HEK293 (cell line): ENCODE data around the gene RPS25.
"Not testable (repeated sequence)": the region's sequence is repeated elsewhere in the genome, so short reads cannot be mapped to it uniquely, and the experiment has no call there.

Experiments used
- CTCF ChIA-PET: fragments of 350-600 bp; formaldehyde crosslinking; extraction: SDS; loops from one replicate; lab custom pipeline; 2021; ENCODE audit warnings: antibody characterized with exemption; lab: Yijun Ruan, JAX
- POLR2A ChIA-PET: fragments of 300-600 bp; formaldehyde crosslinking; extraction: SDS; loops from one replicate; lab custom pipeline; 2020; ENCODE audit warnings: antibody characterized with exemption, inconsistent platforms; lab: Yijun Ruan, JAX
- H3K27ac ChIP-seq: fragments of 200-500 bp; sonication (Bioruptor generic); 2 replicates; pipeline ENCODE4 v1.5.1; 2014; ENCODE audit warnings: low read depth, low read length, control low read depth, inconsistent platforms; ENCODE audit errors: extremely low read depth
- H3K36me3 ChIP-seq, 2 experiments: fragments of 200-500 bp in 1 of 2; sonication (Bioruptor generic) in 1 of 2; 1 replicate in 1 of 2; 2 replicates in 1 of 2; pipeline ENCODE4 v1.5.1; 2014 to 2017; ENCODE audit warnings: inconsistent platforms in 2 of 2, low read length in 2 of 2; ENCODE audit not compliant: control insufficient read depth in 2 of 2, insufficient read depth in 1 of 2
- H3K4me1 ChIP-seq: fragments of 200-500 bp; sonication (Bioruptor generic); 2 replicates; pipeline ENCODE4 v1.5.1; 2014; ENCODE audit warnings: mild to moderate bottlenecking, low read length, inconsistent platforms; ENCODE audit not compliant: control insufficient read depth, insufficient read depth
- H3K4me3 ChIP-seq: 2 replicates; pipeline ENCODE4 v1.5.1; 2011; ENCODE audit warnings: low read depth, mild to moderate bottlenecking, control low read depth, low read length, moderate library complexity
- H3K9me3 ChIP-seq: fragments of 200-500 bp; sonication (Bioruptor generic); 2 replicates; pipeline ENCODE4 v1.5.1; 2014; ENCODE audit warnings: low read depth, low read length, inconsistent platforms; ENCODE audit not compliant: control insufficient read depth, insufficient read depth
- GLI4 ChIP-seq: fragments of 450-650 bp; formaldehyde crosslinking; IDR thresholded peaks from 2 replicates; pipeline ENCODE4 v1.5.1; 2016; ENCODE audit warnings: missing biosample characterization, missing genetic modification characterization
- GLIS2 ChIP-seq: fragments of 450-650 bp; formaldehyde crosslinking; IDR thresholded peaks from 2 replicates; pipeline ENCODE4 v1.5.1; 2016; ENCODE audit warnings: missing biosample characterization, missing genetic modification characterization
- OVOL3 ChIP-seq: fragments of 450-650 bp; formaldehyde crosslinking; IDR thresholded peaks from 2 replicates; pipeline ENCODE4 v1.5.1; 2016; ENCODE audit warnings: missing biosample characterization, missing genetic modification characterization
- SCRT1 ChIP-seq: fragments of 450-650 bp; formaldehyde crosslinking; IDR thresholded peaks from 2 replicates; pipeline ENCODE4 v1.5.1; 2016; ENCODE audit warnings: missing biosample characterization, missing genetic modification characterization, borderline replicate concordance
- SP3 ChIP-seq: fragments of 450-650 bp; formaldehyde crosslinking; IDR thresholded peaks from 2 replicates; pipeline ENCODE4 v1.5.1; 2016; ENCODE audit warnings: missing biosample characterization, missing genetic modification characterization
- ZBTB21 ChIP-seq: fragments of 450-650 bp; formaldehyde crosslinking; IDR thresholded peaks from 2 replicates; pipeline ENCODE4 v1.5.1; 2017; ENCODE audit warnings: missing biosample characterization, missing genetic modification characterization
- ZBTB49 ChIP-seq: fragments of 450-650 bp; formaldehyde crosslinking; IDR thresholded peaks from 2 replicates; pipeline ENCODE4 v1.5.1; 2016; ENCODE audit warnings: missing biosample characterization, missing genetic modification characterization, low read depth
- ZBTB6 ChIP-seq: fragments of 450-650 bp; formaldehyde crosslinking; IDR thresholded peaks from 2 replicates; pipeline ENCODE4 v1.5.1; 2017; ENCODE audit warnings: missing biosample characterization, missing genetic modification characterization
- ZBTB7A ChIP-seq: fragments of 450-650 bp; formaldehyde crosslinking; IDR thresholded peaks from 2 replicates; pipeline ENCODE4 v1.5.1; 2016; ENCODE audit warnings: low read depth, missing biosample characterization, missing genetic modification characterization
- ZIC2 ChIP-seq: fragments of 450-650 bp; formaldehyde crosslinking; IDR thresholded peaks from 2 replicates; pipeline ENCODE4 v1.5.1; 2016; ENCODE audit warnings: missing biosample characterization, missing genetic modification characterization
- ZNF121 ChIP-seq: fragments of 450-650 bp; formaldehyde crosslinking; IDR thresholded peaks from 2 replicates; pipeline ENCODE4 v1.5.1; 2016; ENCODE audit warnings: missing biosample characterization, missing genetic modification characterization
- ZNF132 ChIP-seq: fragments of 450-650 bp; formaldehyde crosslinking; IDR thresholded peaks from 2 replicates; pipeline ENCODE4 v1.5.1; 2017; ENCODE audit warnings: missing biosample characterization, missing genetic modification characterization, borderline replicate concordance
- ZNF174 ChIP-seq: fragments of 450-650 bp; formaldehyde crosslinking; IDR thresholded peaks from 2 replicates; pipeline ENCODE4 v1.5.0; 2017; ENCODE audit warnings: missing biosample characterization, mild to moderate bottlenecking, missing genetic modification characterization
- ZNF221 ChIP-seq: fragments of 450-650 bp; formaldehyde crosslinking; IDR thresholded peaks from 2 replicates; pipeline ENCODE4 v1.5.1; 2017; ENCODE audit warnings: missing biosample characterization, missing genetic modification characterization, borderline replicate concordance
- ZNF354C ChIP-seq: fragments of 450-650 bp; formaldehyde crosslinking; IDR thresholded peaks from 2 replicates; pipeline ENCODE4 v1.5.1; 2016; ENCODE audit warnings: missing biosample characterization, missing genetic modification characterization, low read depth, borderline replicate concordance
- ZNF416 ChIP-seq: fragments of 450-650 bp; formaldehyde crosslinking; IDR thresholded peaks from 2 replicates; pipeline ENCODE4 v1.5.1; 2016; ENCODE audit warnings: missing biosample characterization, missing genetic modification characterization
- ZNF518A ChIP-seq: fragments of 450-650 bp; formaldehyde crosslinking; conservative IDR thresholded peaks from 2 replicates; pipeline ENCODE4 v1.5.1; 2016; ENCODE audit warnings: low read depth, missing biosample characterization, missing genetic modification characterization
- ZNF555 ChIP-seq: fragments of 450-650 bp; formaldehyde crosslinking; conservative IDR thresholded peaks from 2 replicates; pipeline ENCODE4 v1.5.1; 2017; ENCODE audit warnings: missing biosample characterization, mild to moderate bottlenecking, missing genetic modification characterization, inconsistent platforms
- ZSCAN30 ChIP-seq: fragments of 450-650 bp; IDR thresholded peaks from 2 replicates; pipeline ENCODE4 v1.5.1; 2018; ENCODE audit warnings: missing biosample characterization, mild to moderate bottlenecking, missing genetic modification characterization, moderate library complexity
- TF ChIP-seq, protein P1 (sequence below): fragments of 450-650 bp; formaldehyde crosslinking; IDR thresholded peaks from 2 replicates; pipeline ENCODE4 v1.5.1; 2016; ENCODE audit warnings: missing biosample characterization, missing genetic modification characterization

Gene RPS25

DNA sequence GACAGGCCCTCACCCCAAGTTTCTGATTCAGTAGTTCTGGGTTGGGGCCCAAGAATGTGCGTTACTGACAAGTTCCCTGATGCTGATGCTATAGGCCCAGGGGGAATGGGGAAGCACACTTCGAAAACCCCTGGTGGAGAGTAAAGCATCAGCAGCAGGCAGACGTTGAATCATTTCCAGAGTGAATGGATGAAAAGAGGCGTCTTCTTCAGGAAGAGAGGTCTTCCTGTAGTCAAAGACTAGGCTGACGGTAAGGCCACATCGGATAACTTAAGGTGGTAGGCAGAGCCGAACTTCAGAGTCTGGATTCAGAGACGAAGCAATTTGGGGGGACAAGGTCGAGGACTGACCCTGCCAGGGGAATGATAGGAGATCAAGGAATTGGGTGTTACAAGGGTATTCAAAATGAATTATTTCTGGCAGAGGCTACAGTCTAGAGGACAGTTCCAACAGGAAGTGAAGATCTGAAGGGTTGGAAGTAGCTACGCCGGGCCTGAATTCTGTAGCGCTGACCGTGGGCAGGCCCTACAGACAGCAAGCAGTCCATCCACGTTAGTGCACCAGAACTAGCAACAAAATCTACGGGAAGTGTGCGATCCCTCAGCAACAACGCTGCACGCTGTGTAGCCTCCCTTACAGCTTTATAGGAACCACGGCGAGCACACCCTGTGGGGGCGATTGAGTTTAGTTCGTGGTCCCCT lies 21.1 kb downstream of the RPS25 start:
- POLR2A ChIA-PET = interaction anchor here (0.6 to 1.6 kb wide), 17 partner anchors 8 to 386 kb away, joined by 3 to 15 read pairs (median 3); partner anchors contain the start of genes HINFP, HMBS, RPS25 and TRAPPC4
- TF ChIP-seq ZBTB6 (no peak), ZSCAN30 (tag by site-specific recombination) (no peak), ZBTB49 (tag by site-specific recombination) (no peak), ZBTB7A (no peak), ZNF221 (tag by site-specific recombination) (no peak), GLI4 (tag by site-specific recombination) (no peak), ZBTB21 (tag by site-specific recombination) (no peak), ZNF121 (tag by site-specific recombination) (no peak), ZNF174 (tag by site-specific recombination) (no peak)
- TF ChIP-seq, protein P1, sequence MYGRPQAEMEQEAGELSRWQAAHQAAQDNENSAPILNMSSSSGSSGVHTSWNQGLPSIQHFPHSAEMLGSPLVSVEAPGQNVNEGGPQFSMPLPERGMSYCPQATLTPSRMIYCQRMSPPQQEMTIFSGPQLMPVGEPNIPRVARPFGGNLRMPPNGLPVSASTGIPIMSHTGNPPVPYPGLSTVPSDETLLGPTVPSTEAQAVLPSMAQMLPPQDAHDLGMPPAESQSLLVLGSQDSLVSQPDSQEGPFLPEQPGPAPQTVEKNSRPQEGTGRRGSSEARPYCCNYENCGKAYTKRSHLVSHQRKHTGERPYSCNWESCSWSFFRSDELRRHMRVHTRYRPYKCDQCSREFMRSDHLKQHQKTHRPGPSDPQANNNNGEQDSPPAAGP (tag by site-specific recombination) = no peak
- TF ChIP-seq, all 188 proteins: peak for 0
- CTCF ChIA-PET = interaction anchor here (0.6 to 2.1 kb wide), 6 partner anchors 12 to 377 kb away, joined by 3 to 8 read pairs (median 4); partner anchors contain the start of genes RPS25 and TRAPPC4
- Histone ChIP-seq H3K27ac (peak overlapping the region; percentile 53; the same call in 1 of the 2 replicates), H3K4me3 (peak overlapping the region; percentile 94), H3K4me1 (no peaks in the 10 kb centered on the region), H3K36me3 (peaks cover 11 to 24% of the 10 kb centered on the region in 2 experiments; a peak in 2 of 3 replicates), H3K9me3 (no peaks in the 10 kb centered on the region)

DNA sequence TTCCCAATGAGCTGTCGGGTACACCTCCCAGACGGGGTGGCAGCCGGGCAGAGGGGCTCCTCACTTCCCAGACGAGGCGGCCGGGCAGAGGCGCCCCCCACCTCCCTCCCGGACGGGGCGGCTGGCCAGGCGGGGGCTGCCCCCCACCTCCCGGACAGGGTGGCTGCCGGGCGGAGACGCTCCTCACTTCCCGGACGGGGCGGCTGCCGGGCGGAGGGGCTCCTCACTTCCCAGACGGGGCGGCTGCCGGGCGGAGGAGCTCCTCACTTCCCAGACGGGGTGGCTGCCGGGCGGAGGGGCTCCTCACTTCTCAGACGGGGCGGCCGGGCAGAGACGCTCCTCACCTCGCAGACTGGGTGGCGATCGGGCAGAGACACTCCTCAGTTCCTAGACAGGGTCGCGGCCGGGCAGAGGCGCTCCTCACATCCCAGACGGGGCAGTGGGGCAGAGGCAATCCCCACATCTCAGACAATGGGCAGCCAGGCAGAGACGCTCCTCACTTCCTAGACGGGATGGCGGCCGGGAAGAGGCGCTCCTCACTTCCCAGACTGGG lies 26.6 kb downstream of the RPS25 start:
- POLR2A ChIA-PET, CTCF ChIA-PET: not testable (repeated sequence)

GRCh38 chr11:118988280-118988679 lies 29.9 kb downstream of the RPS25 start:
- ChIA-PET CTCF (no interaction called here), POLR2A (interaction anchor here (0.7 kb wide), 1 partner anchor 1705 kb away, joined by 3 read pairs; no protein-coding TSS in a partner anchor)
- no peak overlapping the region for H3K4me3 ChIP-seq
- no peak overlapping the region for H3K27ac ChIP-seq
- no peaks in the 10 kb centered on the region for H3K36me3 ChIP-seq
- H3K9me3 ChIP-seq = no peaks in the 10 kb centered on the region
- no peaks in the 10 kb centered on the region for H3K4me1 ChIP-seq
- no peak for TF ChIP-seq ZNF132 (tag by site-specific recombination)
- no peak for TF ChIP-seq ZNF416 (tag by site-specific recombination)
- peak; percentile 39; the same call in 1 of the 2 replicates for TF ChIP-seq SCRT1
- no peak for TF ChIP-seq ZNF555
- TF ChIP-seq GLIS2 = peak; percentile 30; the same call in 1 of the 2 replicates
- no peak for TF ChIP-seq SP3
- TF ChIP-seq ZIC2 = peak; percentile 30; the same call in 1 of the 2 replicates
- no peak for TF ChIP-seq ZNF518A (tag by site-specific recombination)
- no peak for TF ChIP-seq ZNF354C (tag by site-specific recombination)
- no peak for TF ChIP-seq OVOL3 (tag by site-specific recombination)

More for the DNA sequence above, 26.6 kb downstream of the RPS25 start:
- not testable (repeated sequence) for H3K9me3 ChIP-seq, H3K36me3 ChIP-seq, H3K27ac ChIP-seq, H3K4me1 ChIP-seq, H3K4me3 ChIP-seq
